GM23338 (cell line): ENCODE data around the gene RRAD. TPM values are rescaled to one million over a fixed set of nuclear protein-coding genes. Genes with fewer than 3 reads are reported as not detected.

ENCODE experiments used
- ATAC-seq: fragments of 200-7000 bp; cut with Tn5 transposase; 3 replicates; pipeline ENCODE4 v1.9.1; 2020
- DNase-seq: peaks from one replicate; pipeline ENCODE4 v3.0.0-alpha.2; 2015; ENCODE audit warnings: low spot score
- H2AFZ ChIP-seq: fragments of 200-600 bp; sonication (generic); 2 replicates; pipeline ENCODE4 v1.8.0; 2016; ENCODE audit warnings: antibody characterized with exemption, mild to moderate bottlenecking, moderate library complexity
- H3F3A ChIP-seq: fragments of 200-600 bp; sonication (generic); replicated peaks from 2 replicates; pipeline ENCODE4 v1.8.0; 2017; ENCODE audit warnings: antibody characterized with exemption, mixed run types, low read depth
- H3K27ac ChIP-seq: fragments of 200-600 bp; sonication (generic); 2 replicates; pipeline ENCODE4 v1.6.1; 2016; ENCODE audit warnings: low read depth
- H3K27me3 ChIP-seq: fragments of 200-600 bp; sonication (generic); 2 replicates; pipeline ENCODE4 v1.8.0; 2016; ENCODE audit warnings: mild to moderate bottlenecking, mixed run types, moderate library complexity; ENCODE audit not compliant: insufficient read depth
- H3K36me3 ChIP-seq: fragments of 200-600 bp; sonication (generic); 2 replicates; pipeline ENCODE4 v1.8.0; 2016; ENCODE audit warnings: mild to moderate bottlenecking; ENCODE audit not compliant: insufficient read depth
- H3K4me1 ChIP-seq: fragments of 200-600 bp; sonication (generic); 2 replicates; pipeline ENCODE4 v1.8.0; 2016; ENCODE audit warnings: mild to moderate bottlenecking, moderate library complexity; ENCODE audit not compliant: insufficient read depth
- H3K4me2 ChIP-seq: fragments of 200-600 bp; sonication (generic); 2 replicates; pipeline ENCODE4 v1.7.1; 2017; ENCODE audit warnings: mixed run types
- H3K4me3 ChIP-seq: fragments of 200-600 bp; sonication (generic); 2 replicates; pipeline ENCODE4 v1.6.1; 2016; ENCODE audit warnings: mixed run types
- H3K79me2 ChIP-seq: fragments of 200-600 bp; sonication (generic); replicated peaks from 2 replicates; pipeline ENCODE4 v1.8.0; 2017; ENCODE audit warnings: mild to moderate bottlenecking; ENCODE audit not compliant: insufficient read depth
- H3K9me2 ChIP-seq: fragments of 200-600 bp; sonication (generic); 2 replicates; pipeline ENCODE4 v1.8.0; 2017; ENCODE audit not compliant: insufficient read depth
- H4K20me1 ChIP-seq: fragments of 200-600 bp; sonication (generic); replicated peaks from 2 replicates; pipeline ENCODE4 v1.8.0; 2017; ENCODE audit warnings: mild to moderate bottlenecking; ENCODE audit not compliant: insufficient read depth
- H3K27ac Mint-ChIP-seq: 2 replicates; pipeline ENCODE4 v1.8.0; 2020; ENCODE audit warnings: inconsistent platforms, mild to moderate bottlenecking, moderate library complexity, mixed read lengths
- H3K27me3 Mint-ChIP-seq: 3 replicates; pipeline ENCODE4 v1.8.0; 2022; ENCODE audit warnings: low read depth, mild to moderate bottlenecking, moderate library complexity, mixed read lengths, inconsistent platforms; ENCODE audit not compliant: insufficient read depth, poor library complexity
- H3K36me3 Mint-ChIP-seq: 3 replicates; pipeline ENCODE4 v1.8.0; 2021; ENCODE audit warnings: low read depth, mild to moderate bottlenecking, inconsistent platforms, moderate library complexity, mixed read lengths
- H3K4me1 Mint-ChIP-seq: 3 replicates; pipeline ENCODE4 v1.8.0; 2020; ENCODE audit warnings: mild to moderate bottlenecking, inconsistent platforms, mixed read lengths
- H3K4me3 Mint-ChIP-seq: 3 replicates; pipeline ENCODE4 v1.8.0; 2021; ENCODE audit warnings: moderate library complexity, mild to moderate bottlenecking, inconsistent platforms, mixed read lengths
- H3K9me3 Mint-ChIP-seq: 3 replicates; pipeline ENCODE4 v1.8.0; 2020; ENCODE audit warnings: moderate library complexity, mild to moderate bottlenecking, inconsistent platforms, mixed read lengths
- EZH2 ChIP-seq: fragments of 200-600 bp; sonication (generic); IDR thresholded peaks from one replicate; pipeline ENCODE4 v1.8.0; 2017; ENCODE audit warnings: antibody characterized with exemption, mild to moderate bottlenecking, low read depth; ENCODE audit not compliant: unreplicated experiment
- EZH2phosphoT487 ChIP-seq: fragments of 200-600 bp; sonication (generic); IDR thresholded peaks from one replicate; pipeline ENCODE4 v1.8.1; 2018; ENCODE audit warnings: antibody characterized with exemption; ENCODE audit not compliant: unreplicated experiment
- NANOG ChIP-seq: IDR thresholded peaks from 2 replicates; pipeline ENCODE4 v1.6.1; 2016; ENCODE audit warnings: antibody characterized with exemption, borderline replicate concordance
- POLR2AphosphoS5 ChIP-seq: IDR thresholded peaks from 2 replicates; pipeline ENCODE4 v1.6.1; 2016; ENCODE audit warnings: antibody characterized with exemption, low read depth
- STAT1 ChIP-seq: IDR thresholded peaks from one replicate; pipeline ENCODE4 v1.6.1; 2016; ENCODE audit warnings: antibody characterized with exemption; ENCODE audit not compliant: unreplicated experiment
- ZNF331 ChIP-seq: fragments of 250-450 bp; sonication (Bioruptor Pico); IDR thresholded peaks from 2 replicates; pipeline ENCODE4 v1.5.0; 2020; ENCODE audit warnings: low read depth, mild to moderate bottlenecking, moderate library complexity
- polyA plus RNA-seq: library from polyadenylated mRNA; unstranded; fragments of >200 nt; fragmentation: Nextera tagmentation; extraction: Ambion mirVana; gene quantifications from 2 replicates; pipeline ENCODE4 v1.2.1, GENCODE V29; 2016
- total RNA-seq: library from RNA; depleted of rRNA; stranded (reverse); fragments of >200 nt; shearing (Covaris generic); gene quantifications from 2 replicates; pipeline ENCODE4 v1.2.3, GENCODE V29; 2014
- TF ChIP-seq, protein P1 (sequence below): IDR thresholded peaks from one replicate; pipeline ENCODE4 v1.6.1; 2018; ENCODE audit warnings: antibody characterized with exemption; ENCODE audit not compliant: unreplicated experiment
- TF ChIP-seq, protein P2 (sequence below): IDR thresholded peaks from 2 replicates; pipeline ENCODE4 v1.6.1; 2016; ENCODE audit warnings: antibody characterized with exemption
- TF ChIP-seq, protein P3 (sequence below), 2 experiments: fragments of 200-600 bp in 1 of 2; sonication (generic) in 1 of 2; conservative IDR thresholded peaks; 2 replicates each; pipeline versions ENCODE4 v1.5.1 to v1.6.1; 2016 to 2017; ENCODE audit warnings: antibody characterized with exemption in 2 of 2, low read depth in 2 of 2, mild to moderate bottlenecking in 2 of 2, moderate library complexity in 1 of 2

RRAD gene
- total and polyA plus RNA-seq, 2 experiments from 2014 or later = 0.18 TPM; not detected in 1

DNA sequence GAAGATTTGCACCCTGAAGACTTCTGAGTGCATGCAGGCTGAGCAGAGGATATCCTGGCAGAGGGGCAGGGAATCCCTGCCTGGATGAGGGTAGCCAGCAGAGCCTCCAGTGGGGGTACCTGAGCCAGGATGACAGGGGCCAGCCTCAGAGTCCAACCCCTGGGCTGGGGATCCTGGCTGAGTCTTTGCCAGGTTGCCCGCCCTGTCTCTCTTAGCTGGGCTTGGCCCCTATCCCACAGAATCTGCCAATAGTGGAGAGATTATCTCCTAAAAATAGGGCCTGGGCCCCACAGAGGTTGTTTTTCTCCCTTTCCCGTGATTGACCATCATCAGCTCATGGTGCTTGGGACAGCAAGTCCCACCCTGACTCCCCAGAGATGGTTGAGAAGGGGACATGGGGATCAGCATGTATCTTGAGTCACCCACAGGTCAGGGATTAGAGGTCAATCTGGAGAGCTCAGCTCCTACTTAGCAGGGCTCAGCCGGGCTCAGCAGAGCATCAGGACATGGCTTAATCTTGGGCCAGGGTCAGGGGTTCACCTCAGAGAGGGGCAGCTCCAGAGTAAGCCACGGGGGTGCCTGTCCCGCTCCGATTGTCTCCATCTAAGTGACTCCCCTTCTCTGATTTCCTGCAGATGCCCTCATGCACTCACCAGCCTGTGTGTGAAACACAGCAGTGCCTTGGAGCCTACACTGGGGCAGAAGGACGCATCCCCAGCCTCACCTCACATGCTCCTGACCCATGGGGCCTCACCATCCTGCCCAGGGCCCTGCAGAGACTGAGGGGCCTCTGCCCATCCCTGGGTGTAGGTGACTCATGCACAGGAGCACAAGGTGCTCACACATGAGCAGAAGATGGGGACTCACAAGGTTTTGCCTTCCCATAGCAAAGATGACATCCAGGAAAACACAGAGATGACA lies 18.2 kb downstream of the RRAD start (continued):
- TF ChIP-seq POLR2AphosphoS5 (no peak), EZH2 (no peak), EZH2phosphoT487 (no peak)
- TF ChIP-seq, protein P1, sequence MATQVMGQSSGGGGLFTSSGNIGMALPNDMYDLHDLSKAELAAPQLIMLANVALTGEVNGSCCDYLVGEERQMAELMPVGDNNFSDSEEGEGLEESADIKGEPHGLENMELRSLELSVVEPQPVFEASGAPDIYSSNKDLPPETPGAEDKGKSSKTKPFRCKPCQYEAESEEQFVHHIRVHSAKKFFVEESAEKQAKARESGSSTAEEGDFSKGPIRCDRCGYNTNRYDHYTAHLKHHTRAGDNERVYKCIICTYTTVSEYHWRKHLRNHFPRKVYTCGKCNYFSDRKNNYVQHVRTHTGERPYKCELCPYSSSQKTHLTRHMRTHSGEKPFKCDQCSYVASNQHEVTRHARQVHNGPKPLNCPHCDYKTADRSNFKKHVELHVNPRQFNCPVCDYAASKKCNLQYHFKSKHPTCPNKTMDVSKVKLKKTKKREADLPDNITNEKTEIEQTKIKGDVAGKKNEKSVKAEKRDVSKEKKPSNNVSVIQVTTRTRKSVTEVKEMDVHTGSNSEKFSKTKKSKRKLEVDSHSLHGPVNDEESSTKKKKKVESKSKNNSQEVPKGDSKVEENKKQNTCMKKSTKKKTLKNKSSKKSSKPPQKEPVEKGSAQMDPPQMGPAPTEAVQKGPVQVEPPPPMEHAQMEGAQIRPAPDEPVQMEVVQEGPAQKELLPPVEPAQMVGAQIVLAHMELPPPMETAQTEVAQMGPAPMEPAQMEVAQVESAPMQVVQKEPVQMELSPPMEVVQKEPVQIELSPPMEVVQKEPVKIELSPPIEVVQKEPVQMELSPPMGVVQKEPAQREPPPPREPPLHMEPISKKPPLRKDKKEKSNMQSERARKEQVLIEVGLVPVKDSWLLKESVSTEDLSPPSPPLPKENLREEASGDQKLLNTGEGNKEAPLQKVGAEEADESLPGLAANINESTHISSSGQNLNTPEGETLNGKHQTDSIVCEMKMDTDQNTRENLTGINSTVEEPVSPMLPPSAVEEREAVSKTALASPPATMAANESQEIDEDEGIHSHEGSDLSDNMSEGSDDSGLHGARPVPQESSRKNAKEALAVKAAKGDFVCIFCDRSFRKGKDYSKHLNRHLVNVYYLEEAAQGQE = no peak

DNA sequence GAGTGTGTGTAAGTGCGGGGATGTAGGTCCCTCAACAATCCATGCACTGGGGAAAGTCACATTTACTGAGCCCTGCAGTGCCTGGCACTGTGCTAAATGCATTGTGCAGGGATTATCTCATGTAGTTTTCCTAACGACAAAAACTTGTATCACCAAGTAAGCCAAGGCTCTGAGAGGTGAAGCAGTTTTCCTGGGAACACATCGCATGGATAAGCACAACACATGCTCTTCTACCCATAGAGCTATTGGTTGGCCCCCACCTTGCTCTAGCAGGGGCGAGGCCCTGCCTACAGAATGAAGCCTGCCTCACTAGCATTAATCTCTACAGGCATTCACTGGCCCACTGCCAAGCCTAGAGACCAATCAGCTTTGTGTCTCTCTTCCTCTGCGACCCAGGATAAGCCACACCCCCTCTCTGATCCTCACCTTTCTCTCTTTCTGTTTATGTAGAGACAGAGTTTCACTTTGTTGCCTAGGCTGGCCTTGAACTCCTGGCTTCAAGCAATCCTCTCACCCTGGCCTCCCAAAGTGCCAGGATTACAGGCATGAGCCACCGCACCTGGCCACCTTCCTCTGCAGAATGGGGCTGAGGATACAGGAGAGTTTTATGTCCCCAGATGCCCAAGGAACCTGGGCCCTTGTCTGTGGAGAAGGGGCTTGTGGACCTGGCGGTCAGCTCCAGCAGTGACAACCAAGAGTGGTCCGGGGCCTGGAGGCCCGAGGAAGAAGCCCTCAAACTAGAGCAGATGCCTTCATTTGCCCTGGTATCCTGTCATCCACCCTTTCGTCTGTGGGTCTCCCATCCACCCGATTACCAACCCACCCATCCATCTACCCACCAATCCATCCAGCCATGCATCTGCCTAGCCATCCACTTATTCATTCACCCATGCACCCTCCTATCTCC lies 19.4 kb downstream of the RRAD start:
- H3F3A ChIP-seq = no peaks in the 10 kb centered on the region
- H3K27me3 ChIP-seq = no peaks in the 10 kb centered on the region
- H3K4me3 Mint-ChIP-seq = no peak overlapping the region
- H3K4me1 ChIP-seq = no peaks in the 10 kb centered on the region
- H3K27ac Mint-ChIP-seq = no peak overlapping the region
- H3K9me3 Mint-ChIP-seq = no peaks in the 10 kb centered on the region
- DNase-seq = peak; percentile 63
- H3K9me2 ChIP-seq = no peaks in the 10 kb centered on the region
- no peaks in the 10 kb centered on the region for H3K36me3 ChIP-seq
- H3K36me3 Mint-ChIP-seq = no peaks in the 10 kb centered on the region
- peak; percentile 86 for ATAC-seq
- no peak overlapping the region for H2AFZ ChIP-seq
- H4K20me1 ChIP-seq = no peaks in the 10 kb centered on the region
- H3K4me3 ChIP-seq = no peak overlapping the region
- no peaks in the 10 kb centered on the region for H3K79me2 ChIP-seq
- H3K4me1 Mint-ChIP-seq = peaks cover 2% of the 10 kb centered on the region; the same call in 1 of the 3 replicates
- no peak overlapping the region for H3K27ac ChIP-seq
- no peak overlapping the region for H3K4me2 ChIP-seq
- H3K27me3 Mint-ChIP-seq = peaks cover 18% of the 10 kb centered on the region
- TF ChIP-seq, protein P2, sequence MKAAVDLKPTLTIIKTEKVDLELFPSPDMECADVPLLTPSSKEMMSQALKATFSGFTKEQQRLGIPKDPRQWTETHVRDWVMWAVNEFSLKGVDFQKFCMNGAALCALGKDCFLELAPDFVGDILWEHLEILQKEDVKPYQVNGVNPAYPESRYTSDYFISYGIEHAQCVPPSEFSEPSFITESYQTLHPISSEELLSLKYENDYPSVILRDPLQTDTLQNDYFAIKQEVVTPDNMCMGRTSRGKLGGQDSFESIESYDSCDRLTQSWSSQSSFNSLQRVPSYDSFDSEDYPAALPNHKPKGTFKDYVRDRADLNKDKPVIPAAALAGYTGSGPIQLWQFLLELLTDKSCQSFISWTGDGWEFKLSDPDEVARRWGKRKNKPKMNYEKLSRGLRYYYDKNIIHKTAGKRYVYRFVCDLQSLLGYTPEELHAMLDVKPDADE = no peak
- no peak for TF ChIP-seq NANOG
- TF ChIP-seq EZH2 = no peak
- TF ChIP-seq, protein P1 = no peak
- TF ChIP-seq ZNF331 = no peak
- TF ChIP-seq, protein P3, sequence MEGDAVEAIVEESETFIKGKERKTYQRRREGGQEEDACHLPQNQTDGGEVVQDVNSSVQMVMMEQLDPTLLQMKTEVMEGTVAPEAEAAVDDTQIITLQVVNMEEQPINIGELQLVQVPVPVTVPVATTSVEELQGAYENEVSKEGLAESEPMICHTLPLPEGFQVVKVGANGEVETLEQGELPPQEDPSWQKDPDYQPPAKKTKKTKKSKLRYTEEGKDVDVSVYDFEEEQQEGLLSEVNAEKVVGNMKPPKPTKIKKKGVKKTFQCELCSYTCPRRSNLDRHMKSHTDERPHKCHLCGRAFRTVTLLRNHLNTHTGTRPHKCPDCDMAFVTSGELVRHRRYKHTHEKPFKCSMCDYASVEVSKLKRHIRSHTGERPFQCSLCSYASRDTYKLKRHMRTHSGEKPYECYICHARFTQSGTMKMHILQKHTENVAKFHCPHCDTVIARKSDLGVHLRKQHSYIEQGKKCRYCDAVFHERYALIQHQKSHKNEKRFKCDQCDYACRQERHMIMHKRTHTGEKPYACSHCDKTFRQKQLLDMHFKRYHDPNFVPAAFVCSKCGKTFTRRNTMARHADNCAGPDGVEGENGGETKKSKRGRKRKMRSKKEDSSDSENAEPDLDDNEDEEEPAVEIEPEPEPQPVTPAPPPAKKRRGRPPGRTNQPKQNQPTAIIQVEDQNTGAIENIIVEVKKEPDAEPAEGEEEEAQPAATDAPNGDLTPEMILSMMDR (conservative IDR thresholded peaks at IDR 0.05; ENCODE audit: low read depth in 2 of 2) = no peak
- no peak for TF ChIP-seq EZH2phosphoT487
- no peak for TF ChIP-seq STAT1
